ENCODE data around the gene ARMC9.

Gene ARMC9

GRCh38 chr2:231228223-231228622 is 29.8 kb downstream of the ARMC9 start:
- POLR2A ChIA-PET, result interaction anchor here (0.6 to 1.9 kb wide), 4 partner anchors 30 to 236 kb away, joined by 3 to 7 read pairs (median 4); partner anchors contain the start of genes ARMC9 and NCL
- peak; percentile 70 for DNase-seq (ENCODE audit: extremely low spot score)
- no peak for TF ChIP-seq CTCF (IDR thresholded peaks at IDR 0.05; ENCODE audit: control extremely low read depth, extremely low read depth, low read depth, missing control alignments)
- CTCF ChIA-PET, result interaction anchor here (0.7 to 10.1 kb wide), 39 partner anchors 10 to 373 kb away, joined by 3 to 152 read pairs (median 5); partner anchors contain the start of genes ARMC9 and NCL

- no peak for DNase-seq (ENCODE audit: extremely low spot score)
- POLR2A ChIA-PET, result interaction anchor here (1.0 kb wide), 1 partner anchor 224 kb away, joined by 3 read pairs; no protein-coding TSS in a partner anchor
- no peak for TF ChIP-seq CTCF (IDR thresholded peaks at IDR 0.05; ENCODE audit: control extremely low read depth, extremely low read depth, low read depth, missing control alignments)
Measured at GRCh38 chr2:231228974-231229529, 30.6 kb downstream of the ARMC9 start.

GRCh38 chr2:231235217-231235616 is 36.8 kb downstream of the ARMC9 start:
- no peak for TF ChIP-seq CTCF (IDR thresholded peaks at IDR 0.05; ENCODE audit: control extremely low read depth, extremely low read depth, low read depth, missing control alignments)
- ChIA-PET CTCF (interaction anchor here (1.2 to 1.4 kb wide), 2 partner anchors 11 to 158 kb away, joined by 4 to 7 read pairs; no protein-coding TSS in a partner anchor), POLR2A (no interaction called here)
- DNase-seq (ENCODE audit: extremely low spot score), result no peak

More at GRCh38 chr2:231228974-231229529, 30.6 kb downstream of the ARMC9 start:
- CTCF ChIA-PET, result interaction anchor here (0.9 to 10.1 kb wide), 20 partner anchors 9 to 372 kb away, joined by 3 to 152 read pairs (median 10); partner anchors contain the start of genes ARMC9 and NCL

- TF ChIP-seq CTCF (IDR thresholded peaks at IDR 0.05; ENCODE audit: control extremely low read depth, extremely low read depth, low read depth, missing control alignments), result no peak
- POLR2A ChIA-PET, result no interaction called here
- CTCF ChIA-PET, result interaction anchor here (0.9 to 3.7 kb wide), 8 partner anchors 9 to 161 kb away, joined by 3 to 13 read pairs (median 7); no protein-coding TSS in a partner anchor
- no peak for DNase-seq (ENCODE audit: extremely low spot score)
Measured at GRCh38 chr2:231238689-231239088, 40.3 kb downstream of the ARMC9 start.

- POLR2A ChIA-PET, result interaction anchor here (0.6 kb wide), 1 partner anchor 288 kb away, joined by 7 read pairs; no protein-coding TSS in a partner anchor
- CTCF ChIA-PET, result interaction anchor here (1.8 to 3.7 kb wide), 6 partner anchors 8 to 160 kb away, joined by 4 to 13 read pairs (median 10); no protein-coding TSS in a partner anchor
- no peak for TF ChIP-seq CTCF (IDR thresholded peaks at IDR 0.05; ENCODE audit: control extremely low read depth, extremely low read depth, low read depth, missing control alignments)
- DNase-seq (ENCODE audit: extremely low spot score), result no peak
Measured at GRCh38 chr2:231239751-231240150, 41.3 kb downstream of the ARMC9 start.

GRCh38 chr2:231241755-231242507 is 43.5 kb downstream of the ARMC9 start:
- TF ChIP-seq CTCF (IDR thresholded peaks at IDR 0.05; ENCODE audit: control extremely low read depth, extremely low read depth, low read depth, missing control alignments), result no peak
- POLR2A ChIA-PET, result no interaction called here
- CTCF ChIA-PET, result interaction anchor here (1.4 to 1.7 kb wide), 2 partner anchors 12 to 14 kb away, joined by 6 read pairs; no protein-coding TSS in a partner anchor
- no peak for DNase-seq (ENCODE audit: extremely low spot score)

All from GM10248 (cell line).